ENCODE results near the gene COX19.

COX19 gene

DNA sequence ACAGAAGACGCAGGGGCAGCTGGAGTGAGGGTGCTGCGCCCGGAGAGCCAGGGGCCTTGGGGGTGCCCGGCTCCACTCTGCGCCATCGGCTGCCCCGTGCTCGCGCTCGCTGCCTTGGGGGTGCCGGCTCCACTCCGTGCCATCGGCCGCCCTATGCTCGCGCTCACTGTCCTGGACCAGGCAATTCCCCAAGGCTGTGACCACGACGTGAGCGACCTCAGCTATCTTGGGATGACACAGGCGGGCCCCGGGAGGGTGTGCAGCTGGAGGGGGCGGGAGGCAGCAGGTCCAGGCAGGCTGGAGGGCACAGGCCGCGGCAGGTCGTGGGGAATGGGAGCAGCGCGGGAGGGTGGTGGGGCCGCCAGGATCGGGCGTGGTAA, 37.4 kb upstream of the COX19 start:
- H3K4me3 ChIP-seq (ENCODE audit: low read depth, low read length), result no peak overlapping the region
- no peak for TF ChIP-seq CTCF (IDR thresholded peaks at IDR 0.05; ENCODE audit: low read depth, low read length)
- no peak for TF ChIP-seq POLR2A (IDR thresholded peaks at IDR 0.05; ENCODE audit: extremely low read depth, insufficient read length)
- no peak for TF ChIP-seq MAX (IDR thresholded peaks at IDR 0.05; ENCODE audit: low read depth, low read length)
- no peak for TF ChIP-seq MYC (IDR thresholded peaks at IDR 0.05; ENCODE audit: low read depth, low read length)
- no peak for DNase-seq (ENCODE audit: low read depth)

GRCh38 chr7:1012004-1012715, 36.8 kb upstream of the COX19 start:
- no peak for DNase-seq (ENCODE audit: low read depth)
- TF ChIP-seq POLR2A (IDR thresholded peaks at IDR 0.05; ENCODE audit: extremely low read depth, insufficient read length) (no peak), MAX (IDR thresholded peaks at IDR 0.05; ENCODE audit: low read depth, low read length) (no peak), CTCF (IDR thresholded peaks at IDR 0.05; ENCODE audit: low read depth, low read length) (no peak), MYC (IDR thresholded peaks at IDR 0.05; ENCODE audit: low read depth, low read length) (no peak)
- no peak overlapping the region for H3K4me3 ChIP-seq (ENCODE audit: low read depth, low read length)

- DNase-seq (ENCODE audit: low read depth), result no peak
- no peak overlapping the region for H3K4me3 ChIP-seq (ENCODE audit: low read depth, low read length)
- TF ChIP-seq MYC (IDR thresholded peaks at IDR 0.05; ENCODE audit: low read depth, low read length) (no peak), MAX (IDR thresholded peaks at IDR 0.05; ENCODE audit: low read depth, low read length) (no peak), POLR2A (IDR thresholded peaks at IDR 0.05; ENCODE audit: extremely low read depth, insufficient read length) (no peak), CTCF (IDR thresholded peaks at IDR 0.05; ENCODE audit: low read depth, low read length) (no peak)
Measured at GRCh38 chr7:1011297-1012003, 36.1 kb upstream of the COX19 start.

GRCh38 chr7:1010226-1010625, 34.9 kb upstream of the COX19 start:
- no peak for TF ChIP-seq CTCF (IDR thresholded peaks at IDR 0.05; ENCODE audit: low read depth, low read length)
- TF ChIP-seq POLR2A (IDR thresholded peaks at IDR 0.05; ENCODE audit: extremely low read depth, insufficient read length), result no peak
- TF ChIP-seq MAX (IDR thresholded peaks at IDR 0.05; ENCODE audit: low read depth, low read length), result no peak
- no peak for TF ChIP-seq MYC (IDR thresholded peaks at IDR 0.05; ENCODE audit: low read depth, low read length)
- no peak overlapping the region for H3K4me3 ChIP-seq (ENCODE audit: low read depth, low read length)
- no peak for DNase-seq (ENCODE audit: low read depth)

- H3K4me3 ChIP-seq (ENCODE audit: low read depth, low read length), result no peak overlapping the region
- DNase-seq (ENCODE audit: low read depth), result no peak
- TF ChIP-seq POLR2A (IDR thresholded peaks at IDR 0.05; ENCODE audit: extremely low read depth, insufficient read length) (no peak), MAX (IDR thresholded peaks at IDR 0.05; ENCODE audit: low read depth, low read length) (no peak), MYC (IDR thresholded peaks at IDR 0.05; ENCODE audit: low read depth, low read length) (no peak), CTCF (IDR thresholded peaks at IDR 0.05; ENCODE audit: low read depth, low read length) (no peak)
Measured at GRCh38 chr7:1009747-1010146, 34.4 kb upstream of the COX19 start.

All from NB4 (cell line).